Measurements from ENCODE around the gene RAPGEF6. TPM values are rescaled to one million over a fixed set of nuclear protein-coding genes. Genes with fewer than 3 reads are reported as not detected.

The RAPGEF6 gene
- total and polyA plus RNA-seq, 12 donors = 2.5 to 33.8 (median 14.4) TPM

DNA sequence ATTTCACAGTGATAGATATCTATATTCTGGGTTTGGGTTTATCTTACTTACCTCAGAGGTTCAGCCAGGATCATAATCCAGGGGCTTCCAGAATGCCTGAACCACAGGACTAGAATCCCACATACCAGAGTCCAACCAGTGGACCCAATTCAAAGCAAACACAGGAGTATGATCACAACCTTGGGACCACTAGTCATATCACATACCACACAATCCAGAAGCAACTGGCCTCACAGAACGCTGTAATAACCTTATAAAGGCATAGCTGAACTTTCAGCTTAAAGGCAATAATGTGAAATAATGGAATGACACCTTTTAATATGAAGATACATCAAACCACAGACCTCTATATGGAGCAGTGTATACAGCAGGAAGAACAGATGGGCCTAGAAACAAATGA is 25.3 kb downstream of the RAPGEF6 start:
- Histone ChIP-seq H3K4me3 (no peak overlapping the region), H3K27ac (no peak overlapping the region)

DNA sequence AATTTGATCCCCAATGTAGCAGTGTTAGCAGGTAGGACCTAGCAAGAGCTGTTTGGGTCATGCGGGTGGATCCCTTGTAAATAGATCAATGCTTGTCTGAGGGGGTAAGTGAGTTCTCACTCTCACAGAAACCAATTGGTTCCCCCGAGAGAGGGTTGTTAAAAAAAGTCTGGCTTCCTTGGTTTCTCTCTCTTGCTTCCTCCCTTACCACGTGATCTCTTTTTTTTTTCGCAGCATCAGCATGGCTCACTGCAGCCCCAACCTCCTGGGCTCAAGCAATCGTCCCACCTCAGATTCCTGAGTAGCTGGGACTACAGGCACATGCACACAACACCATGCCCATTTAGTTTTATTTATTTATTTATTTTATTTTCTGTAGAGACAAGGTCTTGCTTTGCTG is 26.4 kb downstream of the RAPGEF6 start:
- peaks cover 11 to 12% of the 10 kb centered on the region in 2 donors for H3K4me1 ChIP-seq (replicated peaks in 1 of 2)
- no peak overlapping the region for H3K27ac ChIP-seq
- intact Hi-C loops (cut with DNase I) = no loop called here
- no peaks in the 10 kb centered on the region for H3K9me3 ChIP-seq (replicated peaks in 1 of 3)
- H3K36me3 ChIP-seq (replicated peaks in 1 of 2) = no peaks in the 10 kb centered on the region
- H3K27me3 ChIP-seq = no peaks in the 10 kb centered on the region
- H3K4me3 ChIP-seq = no peak overlapping the region
- DNase-seq = no peak
- no peak for TF ChIP-seq POLR2A (IDR thresholded peaks at IDR 0.05)
- TF ChIP-seq, protein P1, sequence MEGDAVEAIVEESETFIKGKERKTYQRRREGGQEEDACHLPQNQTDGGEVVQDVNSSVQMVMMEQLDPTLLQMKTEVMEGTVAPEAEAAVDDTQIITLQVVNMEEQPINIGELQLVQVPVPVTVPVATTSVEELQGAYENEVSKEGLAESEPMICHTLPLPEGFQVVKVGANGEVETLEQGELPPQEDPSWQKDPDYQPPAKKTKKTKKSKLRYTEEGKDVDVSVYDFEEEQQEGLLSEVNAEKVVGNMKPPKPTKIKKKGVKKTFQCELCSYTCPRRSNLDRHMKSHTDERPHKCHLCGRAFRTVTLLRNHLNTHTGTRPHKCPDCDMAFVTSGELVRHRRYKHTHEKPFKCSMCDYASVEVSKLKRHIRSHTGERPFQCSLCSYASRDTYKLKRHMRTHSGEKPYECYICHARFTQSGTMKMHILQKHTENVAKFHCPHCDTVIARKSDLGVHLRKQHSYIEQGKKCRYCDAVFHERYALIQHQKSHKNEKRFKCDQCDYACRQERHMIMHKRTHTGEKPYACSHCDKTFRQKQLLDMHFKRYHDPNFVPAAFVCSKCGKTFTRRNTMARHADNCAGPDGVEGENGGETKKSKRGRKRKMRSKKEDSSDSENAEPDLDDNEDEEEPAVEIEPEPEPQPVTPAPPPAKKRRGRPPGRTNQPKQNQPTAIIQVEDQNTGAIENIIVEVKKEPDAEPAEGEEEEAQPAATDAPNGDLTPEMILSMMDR (IDR thresholded peaks at IDR 0.05) = no peak
- 84 to 90% (median 87%) methylated on average over 5 of the region's 5 CpGs for WGBS, 4 donors

More for the DNA sequence above, 25.3 kb downstream of the RAPGEF6 start:
- Histone ChIP-seq H3K27me3 (no peaks in the 10 kb centered on the region), H3K9me3 (replicated peaks in 1 of 3) (no peaks in the 10 kb centered on the region), H3K36me3 (replicated peaks in 1 of 2) (no peaks in the 10 kb centered on the region), H3K4me1 (replicated peaks in 1 of 2) (peaks cover 11 to 12% of the 10 kb centered on the region in 2 donors)
- intact Hi-C loops (cut with DNase I) = no loop called here
- 84 to 92% (median 88%) methylated on average over 1 of the region's 1 CpG for WGBS, 4 donors
- TF ChIP-seq POLR2A (IDR thresholded peaks at IDR 0.05) = no peak
- TF ChIP-seq, protein P1 (IDR thresholded peaks at IDR 0.05) = no peak
- DNase-seq = no peak

DNA sequence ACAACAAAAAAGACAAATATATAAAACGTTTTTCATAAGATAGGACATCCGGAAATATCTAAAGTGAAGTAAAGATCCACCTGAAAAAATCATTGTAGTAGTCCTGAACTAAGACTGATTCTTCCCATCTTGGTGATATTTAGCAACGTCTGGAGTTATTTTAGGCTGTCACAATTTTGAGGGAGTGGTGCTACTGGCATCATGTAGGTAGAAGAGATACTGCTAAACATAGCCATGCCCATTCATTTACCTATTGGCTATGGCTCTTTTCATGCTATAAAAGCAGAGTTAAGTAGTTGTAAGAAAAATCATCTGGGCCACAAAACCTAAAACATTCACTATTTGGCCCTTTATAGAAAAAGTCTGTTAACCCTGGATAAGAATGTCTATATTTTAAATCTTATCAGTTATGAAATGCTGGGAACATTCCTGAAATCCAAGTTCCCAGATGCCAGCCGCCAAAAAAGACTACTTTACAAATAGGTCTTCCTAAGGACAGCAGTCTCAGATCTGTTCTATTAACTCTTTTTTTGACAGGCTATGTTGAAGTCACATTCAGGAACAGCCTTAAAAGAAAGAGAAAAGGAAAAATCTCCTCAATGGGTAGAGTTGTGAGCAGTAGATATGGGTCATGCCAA is 27.0 kb downstream of the RAPGEF6 start:
- 43 to 53% (median 51%) methylated on average over 4 of the region's 4 CpGs for WGBS, 4 donors
- no peak overlapping the region for H3K4me3 ChIP-seq
- intact Hi-C loops (cut with DNase I) = no loop called here
- TF ChIP-seq POLR2A (IDR thresholded peaks at IDR 0.05) = no peak
- TF ChIP-seq, protein P1 (IDR thresholded peaks at IDR 0.05) = no peak
- H3K36me3 ChIP-seq (replicated peaks in 1 of 2) = no peaks in the 10 kb centered on the region
- no peak overlapping the region for H3K27ac ChIP-seq
- H3K4me1 ChIP-seq (replicated peaks in 1 of 2) = peaks cover 11 to 12% of the 10 kb centered on the region in 2 donors
- H3K9me3 ChIP-seq (replicated peaks in 1 of 3) = no peaks in the 10 kb centered on the region
- H3K27me3 ChIP-seq = no peaks in the 10 kb centered on the region
- peak in 3 of 7 donors; percentile 23 to 25 (median 23) for DNase-seq

DNA sequence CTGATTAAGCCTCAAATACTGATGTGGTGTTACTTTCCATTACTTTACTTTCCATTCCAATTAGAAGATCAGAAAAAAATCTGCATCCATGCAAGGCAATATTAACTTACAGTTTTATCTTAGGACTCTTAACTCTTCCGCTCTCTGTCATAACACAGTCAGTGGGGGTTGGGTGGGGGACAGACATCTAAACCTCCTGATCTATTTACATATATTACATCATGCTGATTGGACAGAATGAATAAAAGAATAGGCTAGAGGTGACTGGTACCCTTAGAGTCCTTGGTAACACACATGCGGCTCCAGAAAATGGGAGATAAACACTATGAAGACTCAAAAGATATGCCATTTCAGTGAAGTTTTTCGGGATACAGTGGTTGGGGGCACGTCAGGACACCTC is 27.6 kb downstream of the RAPGEF6 start:
- H3K4me1 ChIP-seq (replicated peaks in 1 of 2) = peaks cover 11 to 12% of the 10 kb centered on the region in 2 donors
- 85 to 86% (median 86%) methylated on average over 4 of the region's 4 CpGs for WGBS, 4 donors
- H3K27ac ChIP-seq = no peak overlapping the region
- intact Hi-C loops (cut with DNase I) = no loop called here
- no peak for DNase-seq
- no peaks in the 10 kb centered on the region for H3K27me3 ChIP-seq
- no peaks in the 10 kb centered on the region for H3K36me3 ChIP-seq (replicated peaks in 1 of 2)
- no peak overlapping the region for H3K4me3 ChIP-seq
- TF ChIP-seq, protein P1 (IDR thresholded peaks at IDR 0.05) = no peak
- TF ChIP-seq POLR2A (IDR thresholded peaks at IDR 0.05) = no peak
- H3K9me3 ChIP-seq (replicated peaks in 1 of 3) = no peaks in the 10 kb centered on the region

Measured in adrenal gland (tissue), 12 donors.